Measurements from ENCODE around the gene ELOVL1. TPM values are rescaled to one million over a fixed set of nuclear protein-coding genes. Genes with fewer than 3 reads are reported as not detected.

The ELOVL1 gene
- total RNA-seq, 4 donors from 2014 or later = 55.7 to 143 (median 67.5) TPM

DNA sequence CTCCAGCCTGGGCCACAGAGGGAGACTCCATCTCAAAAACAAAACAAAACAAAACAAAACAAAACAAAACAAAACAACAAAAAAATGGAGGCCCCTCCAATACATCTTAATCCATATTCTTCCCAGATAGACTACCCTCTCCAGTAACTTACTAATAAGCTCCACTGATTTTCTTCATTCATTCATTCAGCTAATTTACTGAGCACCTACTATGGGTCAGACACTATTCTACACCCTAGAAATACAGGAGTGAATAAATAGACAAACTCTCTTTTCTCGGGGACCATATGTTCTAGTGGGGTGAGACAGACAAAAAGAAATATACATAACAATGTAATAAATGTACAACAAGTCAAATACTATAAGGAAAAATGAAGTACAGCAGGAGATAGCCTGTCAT, 16.8 kb downstream of the ELOVL1 start:
- no peak for TF ChIP-seq CTCF (IDR thresholded peaks at IDR 0.05; ENCODE audit: low read depth)

- TF ChIP-seq CTCF (IDR thresholded peaks at IDR 0.05; ENCODE audit: low read depth) = no peak
Observed at GRCh38 chr1:43349594-43350306, 18.1 kb downstream of the ELOVL1 start.

DNA sequence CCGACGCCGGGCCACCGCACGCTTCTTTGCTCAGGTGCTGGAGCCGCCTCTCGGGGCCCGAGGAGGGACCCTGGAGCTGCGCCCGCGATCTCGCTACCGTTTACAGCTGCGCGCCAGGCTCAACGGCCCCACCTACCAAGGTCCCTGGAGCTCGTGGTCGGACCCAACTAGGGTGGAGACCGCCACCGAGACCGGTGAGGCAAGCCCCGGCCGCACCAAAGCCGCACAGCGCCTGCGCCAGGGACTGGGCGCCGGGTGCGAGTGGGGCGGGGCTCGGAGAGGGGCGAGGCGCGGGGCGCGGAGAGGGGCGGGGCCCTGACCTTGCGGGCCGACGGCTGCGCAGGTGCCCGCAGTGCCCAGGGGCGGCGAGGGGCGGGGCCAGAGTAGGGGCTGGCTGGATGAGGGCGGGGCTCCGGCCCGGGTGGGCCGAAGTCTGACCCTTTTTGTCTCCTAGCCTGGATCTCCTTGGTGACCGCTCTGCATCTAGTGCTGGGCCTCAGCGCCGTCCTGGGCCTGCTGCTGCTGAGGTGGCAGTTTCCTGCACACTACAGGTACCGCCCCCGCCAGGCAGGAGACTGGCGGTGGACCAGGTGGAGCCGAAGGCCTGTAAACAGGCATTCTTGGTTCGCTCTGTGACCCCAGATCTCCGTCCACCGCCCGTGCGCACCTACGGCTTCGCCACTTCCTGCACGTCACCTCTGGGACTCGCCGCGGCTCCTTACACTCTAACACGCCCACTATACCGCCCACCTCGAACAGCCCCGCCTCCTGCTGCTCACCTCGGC, 18.8 kb downstream of the ELOVL1 start:
- TF ChIP-seq CTCF (IDR thresholded peaks at IDR 0.05; ENCODE audit: low read depth) = no peak

GRCh38 chr1:43348343-43348808, 19.4 kb downstream of the ELOVL1 start:
- no peak for TF ChIP-seq CTCF (IDR thresholded peaks at IDR 0.05; ENCODE audit: low read depth)

GRCh38 chr1:43346636-43347035, 21.2 kb downstream of the ELOVL1 start:
- no peak for TF ChIP-seq CTCF (IDR thresholded peaks at IDR 0.05; ENCODE audit: low read depth)

- no peak for TF ChIP-seq CTCF (IDR thresholded peaks at IDR 0.05; ENCODE audit: low read depth)
Observed at GRCh38 chr1:43345120-43345519, 22.7 kb downstream of the ELOVL1 start.

- TF ChIP-seq CTCF (IDR thresholded peaks at IDR 0.05; ENCODE audit: low read depth) = no peak
Observed at GRCh38 chr1:43344267-43344850, 23.5 kb downstream of the ELOVL1 start.
